GM12878 (cell line): ENCODE data around the gene MAML2. TPM values are rescaled to one million over a fixed set of nuclear protein-coding genes. Genes with fewer than 3 reads are reported as not detected.

Experiments used
- ATAC-seq: fragments of 200-7000 bp; cut with Tn5 transposase; 3 replicates; pipeline ENCODE4 v1.9.1; 2020; ENCODE audit warnings: mild to moderate bottlenecking, moderate library complexity
- BruUV-seq: library from RNA; stranded (reverse); fragments of 400-500 nt; replicated peaks from 2 replicates; lab custom pipeline; 2021; lab: Mats Ljungman, UMichigan
- CTCF ChIA-PET: fragments of 300-600 bp; sonication (Branson Sonifier 250); formaldehyde crosslinking; extraction: SDS; loops from one replicate; lab custom pipeline; 2021; ENCODE audit warnings: inconsistent platforms; lab: Yijun Ruan, JAX
- POLR2A ChIA-PET: fragments of 350-600 bp; formaldehyde crosslinking; extraction: SDS; loops from one replicate; lab custom pipeline; 2021; ENCODE audit warnings: inconsistent platforms; lab: Charles Lee
- RAD21 ChIA-PET: fragments of 300-600 bp; sonication (Branson Sonifier 250); formaldehyde crosslinking; loops from one replicate; lab custom pipeline; 2023; ENCODE audit warnings: antibody characterized with exemption; ENCODE audit not compliant: unreplicated experiment; lab: Charles Lee
- SMC1A ChIA-PET: fragments of 300-600 bp; sonication (Branson Sonifier 250); formaldehyde crosslinking; loops from one replicate; lab custom pipeline; 2023; ENCODE audit not compliant: unreplicated experiment, uncharacterized antibody; lab: Charles Lee
- DNase-seq: peaks from one replicate; pipeline ENCODE4 v3.0.0-alpha.2; 2011; ENCODE audit warnings: low read depth, low spot score
- FAIRE-seq: peaks from 3 replicates; lab custom pipeline; 2011; peaks lifted over from hg19 to GRCh38; lab: Jason Lieb, UNC
- H2AFZ ChIP-seq: 2 replicates; pipeline ENCODE4 v1.6.0; 2011; ENCODE audit warnings: low read depth, low read length, control low read depth; ENCODE audit not compliant: control insufficient read depth
- H3K27ac ChIP-seq: 2 replicates; pipeline ENCODE4 v1.5.1; 2011; ENCODE audit warnings: control low read depth; ENCODE audit not compliant: control insufficient read depth, insufficient read depth
- H3K27me3 ChIP-seq, 2 experiments: replicated peaks in 1 of 2; 2 replicates each; pipeline versions ENCODE4 v1.6.0 to v1.6.1; 2011; ENCODE audit warnings: low read length in 1 of 2; ENCODE audit not compliant: control insufficient read depth in 2 of 2, insufficient read depth in 2 of 2
- H3K36me3 ChIP-seq, 2 experiments: 2 replicates each; pipeline ENCODE4 v1.5.1; 2011; ENCODE audit warnings: low read length in 1 of 2; ENCODE audit not compliant: control insufficient read depth in 2 of 2, insufficient read depth in 2 of 2
- H3K4me1 ChIP-seq: 2 replicates; pipeline ENCODE4 v1.6.1; 2011; ENCODE audit warnings: mild to moderate bottlenecking, low read length, moderate library complexity, mixed read lengths; ENCODE audit not compliant: control insufficient read depth, insufficient read depth
- H3K4me2 ChIP-seq: 2 replicates; pipeline ENCODE4 v1.6.0; 2011; ENCODE audit warnings: control low read depth; ENCODE audit not compliant: control insufficient read depth, insufficient read depth
- H3K4me3 ChIP-seq: fragments of 200-600 bp; sonication (generic); 2 replicates; pipeline ENCODE4 v1.5.1; 2016
- H3K79me2 ChIP-seq: 2 replicates; pipeline ENCODE4 v1.6.0; 2011; ENCODE audit warnings: low read length; ENCODE audit not compliant: control insufficient read depth, insufficient read depth
- H3K9ac ChIP-seq: 2 replicates; pipeline ENCODE4 v1.8.0; 2011; ENCODE audit warnings: low read length, control low read depth, mixed read lengths; ENCODE audit not compliant: control insufficient read depth, insufficient read depth
- H3K9me3 ChIP-seq: replicated peaks from 3 replicates; pipeline ENCODE4 v1.5.1; 2011; ENCODE audit warnings: mild to moderate bottlenecking, low read length; ENCODE audit not compliant: control insufficient read depth, insufficient read depth
- H4K20me1 ChIP-seq: 2 replicates; pipeline ENCODE4 v1.6.0; 2011; ENCODE audit not compliant: control insufficient read depth, insufficient read depth
- ATF2 ChIP-seq: IDR thresholded peaks from 2 replicates; pipeline ENCODE4 v1.6.1; 2012; ENCODE audit warnings: low read length, inconsistent platforms
- BCL3 ChIP-seq: IDR thresholded peaks from 2 replicates; pipeline ENCODE4 v1.6.1; 2011; ENCODE audit warnings: borderline replicate concordance, low read depth, mild to moderate bottlenecking, moderate library complexity, low read length; ENCODE audit not compliant: insufficient read depth, poor library complexity, severe bottlenecking
- EED ChIP-seq: sonication (generic); IDR thresholded peaks from 2 replicates; pipeline ENCODE4 v1.6.1; 2016; ENCODE audit warnings: antibody characterized with exemption, low read depth
- ETV6 ChIP-seq, 2 experiments: fragments of 450-650 bp in 1 of 2; IDR thresholded peaks in 1 of 2; conservative IDR thresholded peaks in 1 of 2; 2 replicates each; pipeline ENCODE4 v1.6.1; 2014; ENCODE audit warnings: antibody characterized with exemption in 1 of 2, borderline replicate concordance in 1 of 2, low read depth in 1 of 2, mild to moderate bottlenecking in 1 of 2, moderate library complexity in 1 of 2
- FOXM1 ChIP-seq: IDR thresholded peaks from 2 replicates; pipeline ENCODE4 v1.6.1; 2012; ENCODE audit warnings: low read depth, mild to moderate bottlenecking, inconsistent platforms, low read length, moderate library complexity
- IKZF1 ChIP-seq: fragments of 450-650 bp; conservative IDR thresholded peaks from 2 replicates; pipeline ENCODE4 v1.6.1; 2017; ENCODE audit warnings: antibody characterized with exemption, mild to moderate bottlenecking
- IKZF2 ChIP-seq, 2 experiments: fragments of 450-650 bp; IDR thresholded peaks; 2 replicates each; pipeline ENCODE4 v1.6.1; 2017; ENCODE audit warnings: mild to moderate bottlenecking in 2 of 2, moderate library complexity in 2 of 2
- JUNB ChIP-seq: IDR thresholded peaks from 2 replicates; pipeline ENCODE4 v1.6.1; 2016; ENCODE audit warnings: antibody characterized with exemption, mild to moderate bottlenecking
- MEF2A ChIP-seq: IDR thresholded peaks from 2 replicates; pipeline ENCODE4 v1.6.1; 2011; ENCODE audit warnings: low read depth, mild to moderate bottlenecking, low read length, moderate library complexity; ENCODE audit not compliant: insufficient read depth
- RUNX3 ChIP-seq: IDR thresholded peaks from 2 replicates; pipeline ENCODE4 v1.6.1; 2012; ENCODE audit warnings: low read length, inconsistent platforms
- WGBS: methylation state at CpG from one replicate; pipeline ENCODE4 v1.1.6; 2016; ENCODE audit warnings: low lambda C conversion rate; ENCODE audit not compliant: insufficient replicate concordance, insufficient coverage; ENCODE audit errors: missing lambda C conversion rate; 5-methylcytosine and 5-hydroxymethylcytosine counted together
- in situ Hi-C: fragments of 300-500 bp; cut with MboI; formaldehyde crosslinking; loops from 9 replicates; pipeline ENCODE4 v1.14.3; 2018; ENCODE audit warnings: mixed read lengths
- intact Hi-C: fragments of 100-400 bp; cut with micrococcal nuclease; formaldehyde crosslinking; loops from one replicate; pipeline ENCODE4 v1.14.2; 2022; ENCODE audit not compliant: unreplicated experiment
- polyA plus RNA-seq, 11 experiments: library from polyadenylated mRNA; depleted of rRNA in 4 of 11; unstranded in 6 of 11; stranded (reverse) in 5 of 11; fragments of >200 nt; fragmentation: Nextera tagmentation in 4 of 11; fragmentation: Illumina TruSeq in 1 of 11; extraction: Ambion mirVana in 4 of 11; extraction: Trizol in 1 of 11; gene quantifications; 1 replicate in 1 of 11; 2 replicates in 10 of 11; pipeline versions ENCODE4 v1.2.1 to v1.2.3, GENCODE V29; 2011 to 2016; ENCODE audit warnings: inconsistent platforms in 2 of 11, missing spikeins in 2 of 11, low read depth in 1 of 11
- total RNA-seq, 4 experiments: library from RNA; depleted of rRNA in 3 of 4; stranded (reverse); fragments of >200 nt in 3 of 4; fragmentation: Illumina TruSeq in 1 of 4; extraction: Trizol in 1 of 4; gene quantifications; 2 replicates each; pipeline versions ENCODE4 v1.2.1 to v1.2.3, GENCODE V29; 2013 to 2021

MAML2 gene
- total and polyA plus RNA-seq, 10 of the 15 experiments (the other 5 are each of a cell fraction or from before 2014, with no cell fraction given): 2.5 to 15.1 (median 12.0) TPM

- RAD21 ChIA-PET: interaction anchor here (0.5 to 1.8 kb wide), 5 partner anchors 39 to 229 kb away, joined by 3 to 12 read pairs (median 5); partner anchors contain the start of gene MAML2
- in situ Hi-C loops (no loop called here), intact Hi-C loops (no loop called here)
- 0 out of 4 replicates have a peak, but pooled peaks of 1 of the 2 experiments have one; percentile 17 for TF ChIP-seq IKZF2 (IDR thresholded peaks at IDR 0.05)
- 0 out of 2 replicates have a peak, but pooled peaks have one; percentile 31 for TF ChIP-seq MEF2A
- no peak for TF ChIP-seq BCL3
- TF ChIP-seq EED: peak; percentile 52
- peak; percentile 22; the same call in 1 of the 2 replicates for TF ChIP-seq IKZF1
- TF ChIP-seq FOXM1: 0 out of 2 replicates have a peak, but pooled peaks have one; percentile 18
- TF ChIP-seq ATF2: 0 out of 2 replicates have a peak, but pooled peaks have one; percentile 51
- TF ChIP-seq ETV6 (conservative IDR thresholded peaks at IDR 0.05 in 1 of 2, IDR thresholded peaks at IDR 0.05 in 1 of 2; ENCODE audit: borderline replicate concordance in 1 of 2, low read depth in 1 of 2): no peak
- TF ChIP-seq RUNX3: peak; percentile 11; the same call in 1 of the 2 replicates
- TF ChIP-seq JUNB: no peak
- TF ChIP-seq, all 136 proteins: peak for 7
- 78% methylated on average over 5 of the region's 5 CpGs for WGBS
- ATAC-seq (peak; percentile 29), FAIRE-seq (no peak), DNase-seq (no peak)
- no peaks in the 10 kb centered on the region for H3K27me3 ChIP-seq
- H3K9ac ChIP-seq: no peak overlapping the region
- H4K20me1 ChIP-seq: no peaks in the 10 kb centered on the region
- BruUV-seq: no TSS peak
- peak overlapping the region; percentile 24 for H3K4me2 ChIP-seq
- H3K36me3 ChIP-seq: peaks cover 0 to 7% of the 10 kb centered on the region in 2 experiments; a peak in 1 of 4 replicates
- H3K9me3 ChIP-seq: no peaks in the 10 kb centered on the region
- peaks cover 32% of the 10 kb centered on the region for H3K4me1 ChIP-seq
- no peaks in the 10 kb centered on the region; the same call in none of the 2 replicates for H3K79me2 ChIP-seq
- ChIA-PET SMC1A (interaction anchor here (0.6 to 5.7 kb wide), 14 partner anchors 13 to 1049 kb away, joined by 3 to 33 read pairs (median 4); partner anchors contain the start of gene MAML2), CTCF (interaction anchor here (0.6 to 1.9 kb wide), 7 partner anchors 41 to 1512 kb away, joined by 3 to 10 read pairs (median 3); partner anchors contain the start of gene MAML2), POLR2A (interaction anchor here (0.6 to 0.7 kb wide), 2 partner anchors 30 to 229 kb away, joined by 3 read pairs; no protein-coding TSS in a partner anchor)
- no peak overlapping the region for H2AFZ ChIP-seq
- H3K27ac ChIP-seq: peak overlapping the region; percentile 64
- H3K4me3 ChIP-seq: 0 out of 2 replicates have a peak overlapping the region, but pooled peaks have one; percentile 11
Observed at GRCh38 chr11:96114178-96115064, 228.6 kb downstream of the MAML2 start.
